Thoracic aorta (tissue), 2 donors: ENCODE data around the gene KLRK1. TPM values are rescaled to one million over a fixed set of nuclear protein-coding genes. Genes with fewer than 3 reads are reported as not detected.
"Not testable (repeated sequence)": the region's sequence is repeated elsewhere in the genome, so short reads cannot be mapped to it uniquely, and the experiment has no call there.

Experiments
- ATAC-seq: fragments of 150-250 bp; one replicate; pipeline ENCODE4 v1.8.0; 2017; ENCODE audit warnings: low read depth; ENCODE audit not compliant: insufficient number of reproducible peaks, low FRiP score
- DNase-seq: peaks from one replicate; pipeline ENCODE4 v3.0.0-alpha.2; 2020; ENCODE audit warnings: low spot score
- H3K27ac ChIP-seq, 2 donors: fragments of 200-600 bp; sonication (generic); 1 replicate in 1 of 2; 2 replicates in 1 of 2; pipeline ENCODE4 v1.5.1; 2016; ENCODE audit warnings: mild to moderate bottlenecking in 2 of 2, moderate library complexity in 2 of 2
- H3K27me3 ChIP-seq: fragments of 200-600 bp; sonication (generic); replicated peaks from 2 replicates; pipeline ENCODE4 v1.6.0; 2016; ENCODE audit warnings: mild to moderate bottlenecking; ENCODE audit not compliant: insufficient read depth
- H3K36me3 ChIP-seq: fragments of 200-600 bp; sonication (generic); one replicate; pipeline ENCODE4 v1.5.1; 2016
- H3K4me1 ChIP-seq, 2 donors: fragments of 200-600 bp; sonication (generic); 1 replicate in 1 of 2; 2 replicates in 1 of 2; pipeline versions ENCODE4 v1.5.1 to v1.6.0; 2016; ENCODE audit warnings: low read depth in 2 of 2, mild to moderate bottlenecking in 1 of 2; ENCODE audit not compliant: control insufficient read depth in 1 of 2
- H3K4me3 ChIP-seq: fragments of 200-600 bp; sonication (generic); 2 replicates; pipeline ENCODE4 v1.5.1; 2016; ENCODE audit warnings: mild to moderate bottlenecking
- H3K9me3 ChIP-seq: fragments of 200-600 bp; sonication (generic); 2 replicates; pipeline ENCODE4 v1.5.1; 2016
- CTCF ChIP-seq: fragments of 200-600 bp; sonication (generic); IDR thresholded peaks from one replicate; pipeline ENCODE4 v1.5.1; 2019; ENCODE audit warnings: antibody characterized with exemption
- total RNA-seq, 2 donors: library from RNA; depleted of rRNA; stranded (reverse); fragments of >200 nt; gene quantifications; one replicate each; pipeline versions ENCODE4 v1.1.0 to v1.2.3, GENCODE V29; 2016

Gene KLRK1
- total RNA-seq, 2 donors from 2014 or later = 1.2 to 4.5 TPM

DNA sequence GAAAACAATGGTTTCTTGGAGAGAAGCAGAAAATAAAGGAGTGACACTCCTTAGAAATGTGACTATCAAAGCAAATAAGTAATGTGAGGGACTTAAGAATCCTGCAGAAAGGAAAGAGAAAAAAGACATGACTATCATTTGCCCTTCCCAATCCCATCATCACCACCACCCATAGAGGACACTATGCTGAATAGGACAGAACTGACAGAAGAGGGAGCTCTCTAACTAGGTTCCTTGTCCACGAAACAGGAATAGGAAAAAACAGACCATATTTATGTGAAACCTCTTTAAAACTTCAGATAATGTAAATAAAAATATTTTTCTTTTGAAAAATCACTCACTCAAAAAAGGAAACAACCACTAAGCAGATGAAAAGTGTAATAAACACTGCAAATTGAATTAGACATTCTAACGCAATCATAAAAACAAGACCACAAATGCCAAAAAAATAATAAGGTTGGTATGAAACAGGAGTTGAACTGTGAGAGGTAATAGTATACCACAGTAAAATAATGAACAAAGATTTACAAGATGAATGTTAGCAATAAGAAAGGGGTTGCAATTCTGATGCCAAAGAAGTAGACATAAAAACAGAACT, 58.1 kb downstream of the KLRK1 start:
- Histone ChIP-seq H3K4me1 (no peaks in the 10 kb centered on the region), H3K27ac (no peak overlapping the region), H3K9me3 (no peaks in the 10 kb centered on the region), H3K27me3 (no peaks in the 10 kb centered on the region), H3K4me3 (no peak overlapping the region), H3K36me3 (no peaks in the 10 kb centered on the region)
- TF ChIP-seq CTCF = peak; percentile 49
- ATAC-seq = no peak
- DNase-seq = no peak

GRCh38 chr12:10328691-10329090, 61.1 kb downstream of the KLRK1 start:
- H3K9me3 ChIP-seq, ATAC-seq, H3K4me1 ChIP-seq, H3K36me3 ChIP-seq, H3K27ac ChIP-seq, H3K4me3 ChIP-seq, H3K27me3 ChIP-seq, DNase-seq: not testable (repeated sequence)

Other genes starting within 250 kb of the KLRK1 start
- 1 to 10 TPM; 1.4 to 2.8 TPM for gene OLR1, start 217.9 kb downstream of the KLRK1 start, total RNA-seq
- 1 to 10 TPM in 1 of 2 donors, not detected in 1; 2.8 TPM for gene TMEM52B, start 211.0 kb downstream of the KLRK1 start, total RNA-seq
- gene GABARAPL1, start 177.2 kb downstream of the KLRK1 start, total RNA-seq = 100 to 1,000 TPM in 1 of 2 donors, 10 to 100 TPM in 1; 86.1 to 114 TPM
- 10 to 100 TPM in 1 of 2 donors, 1 to 10 TPM in 1; 1.9 to 13.0 TPM for gene KLRD1, start 82.2 kb downstream of the KLRK1 start, total RNA-seq
- 1 to 10 TPM in 1 of 2 donors, under 1 TPM in 1; 0.54 to 4.2 TPM for gene KLRC4, start 19.7 kb upstream of the KLRK1 start, total RNA-seq
- under 1 TPM in 1 of 2 donors, not detected in 1; 0.68 TPM for gene KLRC3, start 30.6 kb upstream of the KLRK1 start, total RNA-seq
- not detected for gene KLRC2, start 46.0 kb upstream of the KLRK1 start, total RNA-seq
- gene KLRC1, start 63.3 kb upstream of the KLRK1 start, total RNA-seq = under 1 TPM in 1 of 2 donors, not detected in 1; 0.54 TPM
- under 1 TPM in 1 of 2 donors, not detected in 1; 0.56 TPM for gene EIF2S3B, start 115.8 kb upstream of the KLRK1 start, total RNA-seq
- gene MAGOHB, start 223.6 kb upstream of the KLRK1 start, total RNA-seq = 10 to 100 TPM in 1 of 2 donors, 1 to 10 TPM in 1; 8.2 to 25.3 TPM